PC-9 (cell line): ENCODE measurements around the gene ZSWIM4.

ENCODE experiments used
- CTCF ChIP-seq: fragments of 200-600 bp; sonication (generic); conservative IDR thresholded peaks from 2 replicates; pipeline ENCODE4 v1.6.1; 2017; ENCODE audit warnings: mixed run types, antibody characterized with exemption, mild to moderate bottlenecking, moderate library complexity
- EZH2 ChIP-seq: fragments of 200-600 bp; sonication (generic); IDR thresholded peaks from 2 replicates; pipeline ENCODE4 v1.8.0; 2017; ENCODE audit warnings: antibody characterized with exemption, low read depth

DNA sequence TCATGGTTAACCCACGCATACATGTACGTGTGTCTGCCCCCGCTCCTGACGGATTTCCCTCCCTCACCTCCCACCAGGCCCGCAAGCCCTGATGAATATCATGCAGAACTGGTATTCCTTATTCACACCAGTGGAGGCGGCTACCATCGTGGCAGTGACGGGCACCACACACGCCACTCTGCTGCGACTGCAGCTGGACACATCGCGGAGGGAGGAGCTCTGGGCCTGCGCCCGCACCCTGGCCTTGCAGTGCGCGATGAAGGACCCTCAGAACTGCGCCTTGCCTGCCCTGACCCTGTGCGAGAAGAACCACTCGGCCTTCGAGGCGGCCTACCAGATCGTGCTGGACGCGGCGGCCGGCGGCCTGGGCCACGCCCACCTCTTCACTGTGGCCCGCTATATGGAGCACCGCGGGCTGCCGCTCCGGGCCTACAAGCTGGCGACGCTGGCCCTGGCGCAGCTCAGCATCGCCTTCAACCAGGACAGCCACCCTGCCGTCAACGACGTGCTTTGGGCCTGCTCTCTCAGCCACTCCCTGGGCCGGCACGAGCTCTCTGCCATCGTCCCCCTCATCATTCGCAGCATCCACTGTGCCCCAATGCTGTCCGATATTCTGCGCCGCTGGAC lies 35.0 kb downstream of the ZSWIM4 start:
- TF ChIP-seq CTCF = no peak
- TF ChIP-seq EZH2 = no peak
